ENCODE data around the gene MOSMO. TPM values are rescaled to one million over a fixed set of nuclear protein-coding genes. Genes with fewer than 3 reads are reported as not detected.
A peak's percentile ranks its signal among the peaks of the same experiment; 100 is the strongest.
"Not testable (repeated sequence)": the region's sequence is repeated elsewhere in the genome, so short reads cannot be mapped to it uniquely, and the experiment has no call there.

Gene MOSMO
- total and polyA plus RNA-seq, 5 donors from 2014 or later: 3.9 to 13.1 (median 4.2) TPM

GRCh38 chr16:22013486-22013885 lies 5.6 kb downstream of the MOSMO start:
- no peak overlapping the region for H3K4me3 ChIP-seq (ENCODE audit: low read depth, low read length)
- peaks cover 36% of the 10 kb centered on the region for H3K4me1 ChIP-seq (ENCODE audit: control insufficient read depth, insufficient read depth, low read length, poor library complexity, severe bottlenecking)
- H3K27me3 Mint-ChIP-seq: no peaks in the 10 kb centered on the region
- H3K27ac Mint-ChIP-seq: no peak overlapping the region
- no peak overlapping the region for H3K27ac ChIP-seq (ENCODE audit: insufficient read depth, low read length, poor library complexity, severe bottlenecking)
- no peaks in the 10 kb centered on the region for H3K36me3 Mint-ChIP-seq
- no peaks in the 10 kb centered on the region for H3K36me3 ChIP-seq (ENCODE audit: control insufficient read depth, insufficient read depth, low read length)
- no peaks in the 10 kb centered on the region for H3K27me3 ChIP-seq (ENCODE audit: control insufficient read depth, insufficient read depth, low read length)
- ATAC-seq (ENCODE audit: low read depth in 2 of 2) (no peak), DNase-seq (no peak)
- no peaks in the 10 kb centered on the region for H3K9me3 Mint-ChIP-seq
- H3K4me3 Mint-ChIP-seq: no peak overlapping the region
- no peaks in the 10 kb centered on the region for H3K9me3 ChIP-seq (ENCODE audit: control insufficient read depth in 2 of 2, low read length in 2 of 2)
- H3K4me1 Mint-ChIP-seq: peaks cover 41 to 77% (median 60%) of the 10 kb centered on the region in 4 donors

GRCh38 chr16:22014271-22014873 lies 6.5 kb downstream of the MOSMO start:
- DNase-seq (no peak), ATAC-seq (ENCODE audit: low read depth in 2 of 2) (no peak)
- H3K27me3 Mint-ChIP-seq: no peaks in the 10 kb centered on the region
- H3K27me3 ChIP-seq (ENCODE audit: control insufficient read depth, insufficient read depth, low read length): no peaks in the 10 kb centered on the region
- H3K4me3 ChIP-seq (ENCODE audit: low read depth, low read length): no peak overlapping the region
- H3K36me3 ChIP-seq (ENCODE audit: control insufficient read depth, insufficient read depth, low read length): no peaks in the 10 kb centered on the region
- peaks cover 47 to 77% (median 62%) of the 10 kb centered on the region in 4 donors for H3K4me1 Mint-ChIP-seq
- H3K36me3 Mint-ChIP-seq: no peaks in the 10 kb centered on the region
- H3K9me3 Mint-ChIP-seq: no peaks in the 10 kb centered on the region
- no peak overlapping the region for H3K4me3 Mint-ChIP-seq
- H3K27ac Mint-ChIP-seq: peak overlapping the region in 1 of 3 donors; percentile 21
- no peaks in the 10 kb centered on the region for H3K9me3 ChIP-seq (ENCODE audit: control insufficient read depth in 2 of 2, low read length in 2 of 2)
- H3K4me1 ChIP-seq (ENCODE audit: control insufficient read depth, insufficient read depth, low read length, poor library complexity, severe bottlenecking): peaks cover 28% of the 10 kb centered on the region
- no peak overlapping the region for H3K27ac ChIP-seq (ENCODE audit: insufficient read depth, low read length, poor library complexity, severe bottlenecking)

DNA sequence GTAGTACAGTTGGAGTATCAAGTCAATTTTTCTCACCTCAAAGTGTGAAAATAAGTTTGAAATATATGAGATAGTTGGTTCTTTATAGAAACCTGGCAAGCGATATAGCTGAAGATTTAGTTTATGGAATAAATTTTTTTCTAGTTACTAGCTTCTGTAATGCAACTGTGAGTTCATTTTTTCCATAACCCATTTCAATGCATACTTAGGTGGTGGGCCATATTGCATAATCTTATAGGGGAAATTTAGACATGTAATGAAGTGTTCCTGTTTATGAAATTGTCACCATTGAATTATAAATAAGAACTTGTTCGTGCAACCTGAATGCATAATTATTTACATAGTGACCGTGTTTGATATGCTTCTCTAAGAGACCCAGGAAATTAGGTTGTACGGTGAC lies 9.0 kb downstream of the MOSMO start:
- no peak overlapping the region for H3K27ac ChIP-seq (ENCODE audit: insufficient read depth, low read length, poor library complexity, severe bottlenecking)
- Mint-ChIP-seq H3K36me3 (peaks cover 8% of the 10 kb centered on the region), H3K4me3 (no peak overlapping the region), H3K9me3 (no peaks in the 10 kb centered on the region), H3K27me3 (no peaks in the 10 kb centered on the region), H3K4me1 (peaks cover 33 to 68% (median 50%) of the 10 kb centered on the region in 4 donors), H3K27ac (no peak overlapping the region)
- no peak for DNase-seq
- H3K9me3 ChIP-seq (ENCODE audit: control insufficient read depth in 2 of 2, low read length in 2 of 2): no peaks in the 10 kb centered on the region
- H3K27me3 ChIP-seq (ENCODE audit: control insufficient read depth, insufficient read depth, low read length): no peaks in the 10 kb centered on the region
- no peaks in the 10 kb centered on the region for H3K36me3 ChIP-seq (ENCODE audit: control insufficient read depth, insufficient read depth, low read length)
- H3K4me1 ChIP-seq (ENCODE audit: control insufficient read depth, insufficient read depth, low read length, poor library complexity, severe bottlenecking): peaks cover 9% of the 10 kb centered on the region
- H3K4me3 ChIP-seq (ENCODE audit: low read depth, low read length): no peak overlapping the region
- no peak for ATAC-seq (ENCODE audit: low read depth in 2 of 2)

DNA sequence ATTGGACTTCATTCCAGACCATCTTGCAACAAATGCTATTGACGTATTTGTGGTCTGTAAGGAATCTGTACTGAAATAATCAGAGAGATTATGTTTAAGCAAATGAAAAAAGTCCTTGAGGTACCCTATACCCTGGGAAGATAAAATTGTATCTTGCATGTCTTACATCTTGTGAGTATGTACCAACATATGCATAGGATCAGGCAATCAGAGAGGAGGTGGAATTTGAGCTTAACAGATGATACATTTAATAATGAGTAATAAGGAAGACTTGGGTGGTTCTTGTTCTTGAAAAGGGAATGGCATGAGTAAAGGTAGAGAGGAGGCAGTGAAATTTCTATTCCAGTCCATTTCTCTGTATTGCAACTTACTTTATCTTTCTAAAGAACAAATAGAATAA lies 10.6 kb downstream of the MOSMO start:
- H3K27ac Mint-ChIP-seq: no peak overlapping the region

GRCh38 chr16:22022151-22022550 lies 14.2 kb downstream of the MOSMO start:
- H3K27ac ChIP-seq (ENCODE audit: insufficient read depth, low read length, poor library complexity, severe bottlenecking): no peak overlapping the region
- Mint-ChIP-seq H3K27ac (no peak overlapping the region), H3K9me3 (no peaks in the 10 kb centered on the region), H3K4me3 (no peak overlapping the region), H3K4me1 (peaks cover 30 to 63% (median 40%) of the 10 kb centered on the region in 4 donors), H3K27me3 (no peaks in the 10 kb centered on the region), H3K36me3 (peaks cover 19% of the 10 kb centered on the region)
- no peaks in the 10 kb centered on the region for H3K36me3 ChIP-seq (ENCODE audit: control insufficient read depth, insufficient read depth, low read length)
- H3K27me3 ChIP-seq (ENCODE audit: control insufficient read depth, insufficient read depth, low read length): no peaks in the 10 kb centered on the region
- H3K4me3 ChIP-seq (ENCODE audit: low read depth, low read length): no peak overlapping the region
- no peak for ATAC-seq (ENCODE audit: low read depth in 2 of 2)
- H3K9me3 ChIP-seq (ENCODE audit: control insufficient read depth in 2 of 2, low read length in 2 of 2): no peaks in the 10 kb centered on the region
- DNase-seq: no peak
- H3K4me1 ChIP-seq (ENCODE audit: control insufficient read depth, insufficient read depth, low read length, poor library complexity, severe bottlenecking): peaks cover 4% of the 10 kb centered on the region

More for the DNA sequence above, 10.6 kb downstream of the MOSMO start:
- Histone ChIP-seq H3K4me3 (ENCODE audit: low read depth, low read length) (no peak overlapping the region), H3K27me3 (ENCODE audit: control insufficient read depth, insufficient read depth, low read length) (no peaks in the 10 kb centered on the region), H3K9me3 (ENCODE audit: control insufficient read depth in 2 of 2, low read length in 2 of 2) (no peaks in the 10 kb centered on the region), H3K36me3 (ENCODE audit: control insufficient read depth, insufficient read depth, low read length) (no peaks in the 10 kb centered on the region), H3K4me1 (ENCODE audit: control insufficient read depth, insufficient read depth, low read length, poor library complexity, severe bottlenecking) (peaks cover 9% of the 10 kb centered on the region), H3K27ac (ENCODE audit: insufficient read depth, low read length, poor library complexity, severe bottlenecking) (no peak overlapping the region)
- no peak for DNase-seq
- no peaks in the 10 kb centered on the region for H3K27me3 Mint-ChIP-seq
- no peak overlapping the region for H3K4me3 Mint-ChIP-seq
- H3K36me3 Mint-ChIP-seq: peaks cover 14% of the 10 kb centered on the region
- no peak for ATAC-seq (ENCODE audit: low read depth in 2 of 2)
- H3K9me3 Mint-ChIP-seq: no peaks in the 10 kb centered on the region
- peaks cover 32 to 70% (median 51%) of the 10 kb centered on the region in 4 donors for H3K4me1 Mint-ChIP-seq

- H3K36me3 Mint-ChIP-seq: peaks cover 19% of the 10 kb centered on the region
- no peaks in the 10 kb centered on the region for H3K27me3 Mint-ChIP-seq
- H3K4me1 Mint-ChIP-seq: peaks cover 32 to 63% (median 45%) of the 10 kb centered on the region in 4 donors
- H3K36me3 ChIP-seq (ENCODE audit: control insufficient read depth, insufficient read depth, low read length): no peaks in the 10 kb centered on the region
- peak overlapping the region in 2 of 3 donors; percentile 24 to 76 for H3K27ac Mint-ChIP-seq
- H3K4me3 Mint-ChIP-seq: no peak overlapping the region
- H3K9me3 Mint-ChIP-seq: no peaks in the 10 kb centered on the region
- no peaks in the 10 kb centered on the region for H3K9me3 ChIP-seq (ENCODE audit: control insufficient read depth in 2 of 2, low read length in 2 of 2)
- DNase-seq: no peak
- no peaks in the 10 kb centered on the region for H3K4me1 ChIP-seq (ENCODE audit: control insufficient read depth, insufficient read depth, low read length, poor library complexity, severe bottlenecking)
- H3K27me3 ChIP-seq (ENCODE audit: control insufficient read depth, insufficient read depth, low read length): no peaks in the 10 kb centered on the region
- no peak for ATAC-seq (ENCODE audit: low read depth in 2 of 2)
- H3K27ac ChIP-seq (ENCODE audit: insufficient read depth, low read length, poor library complexity, severe bottlenecking): no peak overlapping the region
- H3K4me3 ChIP-seq (ENCODE audit: low read depth, low read length): no peak overlapping the region
Observed at GRCh38 chr16:22023505-22023904, 15.6 kb downstream of the MOSMO start.

GRCh38 chr16:22024785-22025184 lies 16.9 kb downstream of the MOSMO start:
- not testable (repeated sequence) for H3K27me3 Mint-ChIP-seq; H3K4me3 ChIP-seq (ENCODE audit: low read depth, low read length); H3K9me3 ChIP-seq (ENCODE audit: control insufficient read depth in 2 of 2, low read length in 2 of 2); H3K27ac ChIP-seq (ENCODE audit: insufficient read depth, low read length, poor library complexity, severe bottlenecking); DNase-seq; H3K27me3 ChIP-seq (ENCODE audit: control insufficient read depth, insufficient read depth, low read length); ATAC-seq (ENCODE audit: low read depth in 2 of 2); H3K4me1 ChIP-seq (ENCODE audit: control insufficient read depth, insufficient read depth, low read length, poor library complexity, severe bottlenecking); H3K9me3 Mint-ChIP-seq; H3K4me3 Mint-ChIP-seq; H3K36me3 ChIP-seq (ENCODE audit: control insufficient read depth, insufficient read depth, low read length)
- Mint-ChIP-seq H3K36me3 (peaks cover 17% of the 10 kb centered on the region), H3K4me1 (peaks cover 39 to 56% (median 44%) of the 10 kb centered on the region in 4 donors), H3K27ac (peak overlapping the region in 1 of 3 donors; percentile 55)

- no peak for ATAC-seq (ENCODE audit: low read depth in 2 of 2)
- no peaks in the 10 kb centered on the region for H3K4me1 ChIP-seq (ENCODE audit: control insufficient read depth, insufficient read depth, low read length, poor library complexity, severe bottlenecking)
- peaks cover 12% of the 10 kb centered on the region for H3K36me3 ChIP-seq (ENCODE audit: control insufficient read depth, insufficient read depth, low read length)
- H3K27ac Mint-ChIP-seq: peak overlapping the region in 2 of 3 donors; percentile 69 to 82
- peaks cover 0 to 3% (median 0%) of the 10 kb centered on the region in 7 donors for H3K9me3 Mint-ChIP-seq
- no peaks in the 10 kb centered on the region for H3K27me3 ChIP-seq (ENCODE audit: control insufficient read depth, insufficient read depth, low read length)
- no peaks in the 10 kb centered on the region for H3K27me3 Mint-ChIP-seq
- peaks cover 33 to 61% (median 51%) of the 10 kb centered on the region in 4 donors for H3K4me1 Mint-ChIP-seq
- no peak overlapping the region for H3K27ac ChIP-seq (ENCODE audit: insufficient read depth, low read length, poor library complexity, severe bottlenecking)
- no peak for DNase-seq
- peaks cover 28% of the 10 kb centered on the region for H3K36me3 Mint-ChIP-seq
- H3K4me3 ChIP-seq (ENCODE audit: low read depth, low read length): no peak overlapping the region
- no peaks in the 10 kb centered on the region for H3K9me3 ChIP-seq (ENCODE audit: control insufficient read depth in 2 of 2, low read length in 2 of 2)
- H3K4me3 Mint-ChIP-seq: no peak overlapping the region
Observed at GRCh38 chr16:22027633-22028032, 19.7 kb downstream of the MOSMO start.
